ENCODE results near the gene MAPKBP1.

The MAPKBP1 gene

GRCh38 chr15:41873711-41874110 lies 99.4 kb downstream of the MAPKBP1 start:
- DNase-seq, result no peak

- DNase-seq, result no peak
These were observed 100.5 kb downstream of the MAPKBP1 start for GRCh38 chr15:41874736-41875135.

GRCh38 chr15:41876007-41876406 lies 101.7 kb downstream of the MAPKBP1 start:
- DNase-seq, result no peak

GRCh38 chr15:41876689-41877088 lies 102.4 kb downstream of the MAPKBP1 start:
- no peak for DNase-seq

All from activated CD4-positive, alpha-beta T cell treated with anti-CD3 and anti-CD28 coated beads, Interleukin-2, amount 50 U/mL, for 48 hours (primary cell).